GM18499 (cell line): ENCODE measurements around the gene PSPC1.
"Not testable (repeated sequence)": the region's sequence is repeated elsewhere in the genome, so short reads cannot be mapped to it uniquely, and the experiment has no call there.

Experiments used
- ATAC-seq: cut with Tn5 transposase; IDR thresholded peaks from one replicate; pipeline ENCODE4 v1.9.1; 2021; ENCODE audit warnings: moderate number of reproducible peaks; ENCODE audit not compliant: insufficient read depth, unreplicated experiment

PSPC1 gene

GRCh38 chr13:19782727-19783682 lies at the start of gene PSPC1:
Gene PSPC1, minus strand, starts transcription at chr13:19782945. Its CDS starts 188 bp downstream, at chr13:19782757.
- not testable (repeated sequence) for ATAC-seq

- ATAC-seq = no peak
Observed at GRCh38 chr13:19822673-19823072, 39.9 kb upstream of the PSPC1 start.

GRCh38 chr13:19818223-19818842 lies 35.6 kb upstream of the PSPC1 start:
- no peak for ATAC-seq

- ATAC-seq = no peak
Observed at GRCh38 chr13:19817510-19818158, 34.9 kb upstream of the PSPC1 start.

GRCh38 chr13:19817106-19817505 lies 34.4 kb upstream of the PSPC1 start:
- ATAC-seq = no peak

GRCh38 chr13:19815842-19816241 lies 33.1 kb upstream of the PSPC1 start:
- ATAC-seq = not testable (repeated sequence)

GRCh38 chr13:19810996-19811881 lies 28.5 kb upstream of the PSPC1 start:
- no peak for ATAC-seq

- no peak for ATAC-seq
Observed at GRCh38 chr13:19810151-19810550, 27.4 kb upstream of the PSPC1 start.

- ATAC-seq = no peak
Observed at GRCh38 chr13:19805765-19806164, 23.0 kb upstream of the PSPC1 start.

- no peak for ATAC-seq
Observed at GRCh38 chr13:19795956-19796355, 13.2 kb upstream of the PSPC1 start.

- ATAC-seq = no peak
Observed at GRCh38 chr13:19794631-19795030, 11.9 kb upstream of the PSPC1 start.

- no peak for ATAC-seq
Observed at GRCh38 chr13:19791953-19792537, 9.3 kb upstream of the PSPC1 start.

GRCh38 chr13:19782049-19782726 lies 557 bp downstream of the PSPC1 start:
- ATAC-seq = no peak

- no peak for ATAC-seq
Observed at GRCh38 chr13:19781526-19781925, 1.2 kb downstream of the PSPC1 start.

GRCh38 chr13:19780753-19781418 lies 1.9 kb downstream of the PSPC1 start:
- ATAC-seq = not testable (repeated sequence)

- no peak for ATAC-seq
Observed at GRCh38 chr13:19772306-19772705, 10.4 kb downstream of the PSPC1 start.

GRCh38 chr13:19769854-19770253 lies 12.9 kb downstream of the PSPC1 start:
- ATAC-seq = no peak

GRCh38 chr13:19767966-19768365 lies 14.8 kb downstream of the PSPC1 start:
- ATAC-seq = no peak

- no peak for ATAC-seq
Observed at GRCh38 chr13:19766591-19766990, 16.2 kb downstream of the PSPC1 start.
